HCT116 (cell line): ENCODE results near the gene FKBP14. TPM values are rescaled to one million over a fixed set of nuclear protein-coding genes. Genes with fewer than 3 reads are reported as not detected.

Experiments used
- ATAC-seq: fragments of 200-7000 bp; cut with Tn5 transposase; 2 replicates; pipeline ENCODE4 v1.9.1; 2020; ENCODE audit warnings: mild to moderate bottlenecking, moderate library complexity
- BruUV-seq: library from RNA; stranded (reverse); fragments of 400-500 nt; replicated peaks from 2 replicates; lab custom pipeline; 2021; lab: Mats Ljungman, UMichigan
- CTCF ChIA-PET: fragments of 300-600 bp; sonication (Branson Sonifier 250); formaldehyde crosslinking; loops from one replicate; lab custom pipeline; 2021; ENCODE audit warnings: antibody characterized with exemption; lab: Charles Lee
- POLR2A ChIA-PET: fragments of 300-600, 350-600 bp; sonication (Branson Sonifier 250); formaldehyde crosslinking; loops from one replicate; lab custom pipeline; 2021; ENCODE audit warnings: antibody characterized with exemption; lab: Charles Lee
- RAD21 ChIA-PET, 2 experiments: fragments of 300-600 bp; sonication (Branson Sonifier 250); formaldehyde crosslinking; loops; one replicate each; lab custom pipeline; 2023; ENCODE audit warnings: low total read pairs in 2 of 2; ENCODE audit not compliant: uncharacterized antibody in 2 of 2, unreplicated experiment in 2 of 2, low non-redundant PET in 1 of 2; lab: Charles Lee
- DNase-seq: peaks from one replicate; pipeline ENCODE4 v3.0.0-alpha.2; 2010; ENCODE audit warnings: low read depth, low spot score
- H2AFZ ChIP-seq: fragments of 200-600 bp; shearing (Covaris generic), sonication (generic); 2 replicates; pipeline ENCODE4 v1.6.1; 2017; ENCODE audit warnings: low read depth, mixed run types, mixed read lengths, antibody characterized with exemption, low read length; ENCODE audit not compliant: poor library complexity, severe bottlenecking
- H3K27ac ChIP-seq: 2 replicates; pipeline ENCODE4 v1.5.1; 2012; ENCODE audit warnings: low read depth, low read length
- H3K27me3 ChIP-seq: fragments of 200-600 bp; sonication (generic); 2 replicates; pipeline ENCODE4 v1.6.1; 2016; ENCODE audit warnings: mixed run types, low read length, mixed read lengths; ENCODE audit not compliant: insufficient read depth
- H3K36me3 ChIP-seq, 2 experiments: fragments of 200-500 bp in 1 of 2; fragments of 200-600 bp in 1 of 2; sonication (Bioruptor generic) in 1 of 2; sonication (generic) in 1 of 2; 2 replicates each; pipeline versions ENCODE4 v1.5.1 to v1.6.1; 2014 to 2016; ENCODE audit warnings: low read length in 2 of 2, inconsistent platforms in 1 of 2, mixed read lengths in 1 of 2, mixed run types in 1 of 2; ENCODE audit not compliant: insufficient read depth in 2 of 2, control insufficient read depth in 1 of 2
- H3K4me1 ChIP-seq, 2 experiments: fragments of 200-600 bp in 1 of 2; sonication (generic) in 1 of 2; 2 replicates each; pipeline versions ENCODE4 v1.5.1 to v1.6.1; 2012 to 2017; ENCODE audit warnings: low read length in 2 of 2, inconsistent platforms in 1 of 2, mild to moderate bottlenecking in 1 of 2, mixed read lengths in 1 of 2, mixed run types in 1 of 2, moderate library complexity in 1 of 2; ENCODE audit not compliant: insufficient read depth in 2 of 2, control insufficient read depth in 1 of 2
- H3K4me2 ChIP-seq: fragments of 200-600 bp; sonication (generic); 2 replicates; pipeline ENCODE4 v1.6.1; 2017; ENCODE audit warnings: mixed run types, low read length, mixed read lengths
- H3K4me3 ChIP-seq, 2 experiments: fragments of 200-600 bp in 1 of 2; sonication (generic) in 1 of 2; replicated peaks in 1 of 2; 2 replicates each; pipeline ENCODE4 v1.5.1; 2011 to 2016; ENCODE audit warnings: low read length in 2 of 2, control low read depth in 1 of 2, low read depth in 1 of 2, mild to moderate bottlenecking in 1 of 2, mixed read lengths in 1 of 2, mixed run types in 1 of 2
- H3K79me2 ChIP-seq: fragments of 200-600 bp; sonication (generic); 2 replicates; pipeline ENCODE4 v1.6.1; 2017; ENCODE audit warnings: mild to moderate bottlenecking, mixed run types, low read length, moderate library complexity, mixed read lengths; ENCODE audit not compliant: insufficient read depth
- H3K9ac ChIP-seq: fragments of 200-600 bp; sonication (generic); 2 replicates; pipeline ENCODE4 v1.6.1; 2016; ENCODE audit warnings: low read length, mixed read lengths
- H3K9me2 ChIP-seq: fragments of 200-600 bp; sonication (generic), shearing (Covaris generic); 2 replicates; pipeline ENCODE4 v1.6.1; 2017; ENCODE audit warnings: mixed run types, mild to moderate bottlenecking, moderate library complexity; ENCODE audit not compliant: insufficient read depth
- H3K9me3 ChIP-seq, 2 experiments: fragments of 200-500 bp in 1 of 2; fragments of 200-600 bp in 1 of 2; sonication (Bioruptor generic) in 1 of 2; sonication (generic) in 1 of 2; 2 replicates each; pipeline ENCODE4 v1.6.1; 2014 to 2017; ENCODE audit warnings: low read length in 2 of 2, mixed read lengths in 2 of 2, inconsistent platforms in 1 of 2, low read depth in 1 of 2, mild to moderate bottlenecking in 1 of 2, mixed run types in 1 of 2, moderate library complexity in 1 of 2; ENCODE audit not compliant: control insufficient read depth in 1 of 2, insufficient read depth in 1 of 2
- H4K20me1 ChIP-seq: fragments of 200-600 bp; sonication (generic), shearing (Covaris generic); 2 replicates; pipeline ENCODE4 v1.6.1; 2017; ENCODE audit warnings: mixed run types, mild to moderate bottlenecking, moderate library complexity; ENCODE audit not compliant: insufficient read depth
- CBX3 ChIP-seq: IDR thresholded peaks from 2 replicates; pipeline ENCODE4 v1.6.1; 2012; ENCODE audit warnings: low read depth
- CEBPB ChIP-seq: IDR thresholded peaks from 2 replicates; pipeline ENCODE4 v1.6.1; 2012; ENCODE audit warnings: low read depth
- CTCF ChIP-seq, 3 experiments: fragments of 200-600 bp in 1 of 3; sonication (generic) in 1 of 3; IDR thresholded peaks in 2 of 3; conservative IDR thresholded peaks in 1 of 3; 2 replicates each; pipeline ENCODE4 v1.5.1; 2012 to 2017; ENCODE audit warnings: low read depth in 2 of 3, low read length in 2 of 3, antibody characterized with exemption in 1 of 3, borderline replicate concordance in 1 of 3, control low read depth in 1 of 3, mild to moderate bottlenecking in 1 of 3, mixed read lengths in 1 of 3, mixed run types in 1 of 3, moderate library complexity in 1 of 3; ENCODE audit not compliant: insufficient read depth in 1 of 3
- EGR1 ChIP-seq: IDR thresholded peaks from 2 replicates; pipeline ENCODE4 v1.6.1; 2012; ENCODE audit warnings: low read depth
- EZH2 ChIP-seq: fragments of 200-600 bp; sonication (generic); IDR thresholded peaks from 2 replicates; pipeline ENCODE4 v1.6.1; 2017; ENCODE audit warnings: antibody characterized with exemption, mixed run types
- FOSL1 ChIP-seq: IDR thresholded peaks from 2 replicates; pipeline ENCODE4 v1.6.1; 2012; ENCODE audit warnings: low read depth
- JUND ChIP-seq: IDR thresholded peaks from 2 replicates; pipeline ENCODE4 v1.6.1; 2012
- POLR2A ChIP-seq: IDR thresholded peaks from 2 replicates; pipeline ENCODE4 v1.7.0; 2011; ENCODE audit warnings: borderline replicate concordance; ENCODE audit not compliant: insufficient read depth, insufficient read length; ENCODE audit errors: extremely low read depth
- POLR2AphosphoS5 ChIP-seq: IDR thresholded peaks from 2 replicates; pipeline ENCODE4 v1.6.1; 2011; ENCODE audit warnings: mild to moderate bottlenecking, low read depth, low read length, moderate library complexity
- RAD21 ChIP-seq: IDR thresholded peaks from 2 replicates; pipeline ENCODE4 v1.6.1; 2012; ENCODE audit warnings: low read depth, mild to moderate bottlenecking
- SRF ChIP-seq: IDR thresholded peaks from 2 replicates; pipeline ENCODE4 v1.6.1; 2012; ENCODE audit warnings: low read depth
- TCF7L2 ChIP-seq: IDR thresholded peaks from 2 replicates; pipeline ENCODE4 v1.7.0; 2011; ENCODE audit warnings: borderline replicate concordance, inconsistent platforms; ENCODE audit not compliant: insufficient read depth, insufficient read length; ENCODE audit errors: extremely low read depth
- YY1 ChIP-seq: IDR thresholded peaks from 2 replicates; pipeline ENCODE4 v1.6.1; 2011; ENCODE audit warnings: low read length, low read depth, moderate library complexity, mild to moderate bottlenecking; ENCODE audit not compliant: insufficient replicate concordance; ENCODE audit errors: extremely low read depth
- ZFX ChIP-seq: fragments of 450-650 bp; IDR thresholded peaks from 2 replicates; pipeline ENCODE4 v1.6.1; 2017
- intact Hi-C: fragments of 100-400 bp; cut with micrococcal nuclease; formaldehyde crosslinking; loops from 2 replicates; pipeline ENCODE4 v1.10.0; 2022
- total RNA-seq: library from RNA; stranded (reverse); gene quantifications from one replicate; pipeline ENCODE4 v1.2.1, GENCODE V29; 2021; ENCODE audit not compliant: unreplicated experiment
- TF ChIP-seq, protein P1 (sequence below): IDR thresholded peaks from 2 replicates; pipeline ENCODE4 v1.6.1; 2011; ENCODE audit warnings: mild to moderate bottlenecking, low read length, moderate library complexity; ENCODE audit not compliant: insufficient replicate concordance; ENCODE audit errors: extremely low read depth

The FKBP14 gene
- total RNA-seq, 1 experiment from 2014 or later: 13.6 TPM

- TF ChIP-seq, protein P1, sequence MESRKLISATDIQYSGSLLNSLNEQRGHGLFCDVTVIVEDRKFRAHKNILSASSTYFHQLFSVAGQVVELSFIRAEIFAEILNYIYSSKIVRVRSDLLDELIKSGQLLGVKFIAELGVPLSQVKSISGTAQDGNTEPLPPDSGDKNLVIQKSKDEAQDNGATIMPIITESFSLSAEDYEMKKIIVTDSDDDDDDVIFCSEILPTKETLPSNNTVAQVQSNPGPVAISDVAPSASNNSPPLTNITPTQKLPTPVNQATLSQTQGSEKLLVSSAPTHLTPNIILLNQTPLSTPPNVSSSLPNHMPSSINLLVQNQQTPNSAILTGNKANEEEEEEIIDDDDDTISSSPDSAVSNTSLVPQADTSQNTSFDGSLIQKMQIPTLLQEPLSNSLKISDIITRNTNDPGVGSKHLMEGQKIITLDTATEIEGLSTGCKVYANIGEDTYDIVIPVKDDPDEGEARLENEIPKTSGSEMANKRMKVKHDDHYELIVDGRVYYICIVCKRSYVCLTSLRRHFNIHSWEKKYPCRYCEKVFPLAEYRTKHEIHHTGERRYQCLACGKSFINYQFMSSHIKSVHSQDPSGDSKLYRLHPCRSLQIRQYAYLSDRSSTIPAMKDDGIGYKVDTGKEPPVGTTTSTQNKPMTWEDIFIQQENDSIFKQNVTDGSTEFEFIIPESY: no peak
Observed at GRCh38 chr7:30040938-30041337, 14.4 kb upstream of the FKBP14 start (continued).

- intact Hi-C loops: no loop called here
- POLR2A ChIA-PET: no interaction called here
- RAD21 ChIA-PET: no interaction called here
- ATAC-seq (no peak), DNase-seq (no peak)
- no TSS peak for BruUV-seq
- TF ChIP-seq CEBPB (no peak), JUND (no peak), RAD21 (no peak), SRF (no peak), POLR2A (no peak), YY1 (no peak), CBX3 (no peak), CTCF (IDR thresholded peaks at IDR 0.05 in 2 of 3, conservative IDR thresholded peaks at IDR 0.05 in 1 of 3; ENCODE audit: borderline replicate concordance in 1 of 3, insufficient read depth in 1 of 3, low read depth in 2 of 3, low read length in 2 of 3) (no peak), TCF7L2 (no peak), FOSL1 (no peak), ZFX (no peak), POLR2AphosphoS5 (no peak), EZH2 (no peak), EGR1 (no peak)
- H3K4me1 ChIP-seq: no peaks in the 10 kb centered on the region
- peaks cover 7% of the 10 kb centered on the region; the same call in 1 of the 2 replicates for H3K79me2 ChIP-seq
- no peak overlapping the region for H3K27ac ChIP-seq
- H3K9me3 ChIP-seq: no peaks in the 10 kb centered on the region
- CTCF ChIA-PET: interaction anchor here (1.6 kb wide), 1 partner anchor 23 kb away, joined by 4 read pairs; no protein-coding TSS in a partner anchor
- H2AFZ ChIP-seq: no peak overlapping the region
- H3K27me3 ChIP-seq: no peaks in the 10 kb centered on the region
- no peaks in the 10 kb centered on the region for H3K36me3 ChIP-seq
- H4K20me1 ChIP-seq: no peaks in the 10 kb centered on the region
- H3K4me2 ChIP-seq: no peak overlapping the region
- no peak overlapping the region for H3K4me3 ChIP-seq
- no peaks in the 10 kb centered on the region for H3K9me2 ChIP-seq
- H3K9ac ChIP-seq: no peak overlapping the region
Observed at GRCh38 chr7:30038196-30038980, 11.9 kb upstream of the FKBP14 start.
